ENCODE data around the gene MEGF11. TPM values are rescaled to one million over a fixed set of nuclear protein-coding genes. Genes with fewer than 3 reads are reported as not detected.

Gene MEGF11
- total RNA-seq, 4 donors from 2014 or later: 0.97 to 10.6 (median 4.0) TPM

DNA sequence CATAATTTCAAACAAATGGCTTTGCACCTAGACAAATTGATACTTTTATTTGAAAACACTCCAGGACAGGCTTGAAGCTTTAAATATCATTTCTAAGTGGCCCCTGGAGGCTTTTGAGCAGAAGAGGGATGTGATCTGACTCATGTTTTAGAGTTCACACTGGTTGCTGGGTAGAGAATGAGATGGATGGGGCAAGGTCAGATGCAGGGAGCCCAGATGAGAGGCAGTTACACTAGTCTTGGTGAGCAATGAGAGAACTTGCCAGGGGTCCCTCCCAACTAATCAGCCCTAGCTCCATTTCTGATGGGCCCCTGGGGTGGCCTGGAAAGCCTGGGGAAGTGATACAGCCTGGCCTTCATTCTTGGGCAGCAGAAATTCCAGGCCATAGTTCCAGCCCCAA, 190.4 kb downstream of the MEGF11 start:
- no peak overlapping the region for H3K4me3 ChIP-seq (ENCODE audit: low read depth, poor library complexity, severe bottlenecking)
- no peak for TF ChIP-seq CTCF (IDR thresholded peaks at IDR 0.05)
- no peak for TF ChIP-seq POLR2A (IDR thresholded peaks at IDR 0.05)
- intact Hi-C loops (cut with DNase I; ENCODE audit: low total_unique reads): no loop called here
- no peak for DNase-seq (ENCODE audit: low spot score in 2 of 2)

- no peak overlapping the region for H3K4me3 ChIP-seq (ENCODE audit: low read depth, poor library complexity, severe bottlenecking)
- TF ChIP-seq POLR2A (IDR thresholded peaks at IDR 0.05) (no peak), CTCF (IDR thresholded peaks at IDR 0.05) (no peak)
- intact Hi-C loops (cut with DNase I; ENCODE audit: low total_unique reads): loop anchor here (10.0 kb wide), 1 partner anchor 1048 kb away; no protein-coding TSS in a partner anchor
- 68% methylated on average over 7 of the region's 7 CpGs for WGBS, 2 donors
- no peak for DNase-seq (ENCODE audit: low spot score in 2 of 2)
Measured at GRCh38 chr15:66057089-66057488, 196.5 kb downstream of the MEGF11 start.

- 66 to 80% methylated on average over 3 of the region's 3 CpGs for WGBS, 2 donors
- no peak for TF ChIP-seq POLR2A (IDR thresholded peaks at IDR 0.05)
- TF ChIP-seq CTCF (IDR thresholded peaks at IDR 0.05): no peak
- intact Hi-C loops (cut with DNase I; ENCODE audit: low total_unique reads): loop anchor here (10.0 kb wide), 1 partner anchor 1051 kb away; no protein-coding TSS in a partner anchor
- H3K4me3 ChIP-seq (ENCODE audit: low read depth, poor library complexity, severe bottlenecking): no peak overlapping the region
- DNase-seq (ENCODE audit: low spot score in 2 of 2): no peak
Measured at GRCh38 chr15:66053991-66054390, 199.6 kb downstream of the MEGF11 start.

- 60 to 70% methylated on average over 7 of the region's 7 CpGs for WGBS, 2 donors
- DNase-seq (ENCODE audit: low spot score in 2 of 2): no peak
- TF ChIP-seq CTCF (IDR thresholded peaks at IDR 0.05): no peak
- no peak for TF ChIP-seq POLR2A (IDR thresholded peaks at IDR 0.05)
- intact Hi-C loops (cut with DNase I; ENCODE audit: low total_unique reads): loop anchor here (10.0 kb wide), 1 partner anchor 1053 kb away; no protein-coding TSS in a partner anchor
- no peak overlapping the region for H3K4me3 ChIP-seq (ENCODE audit: low read depth, poor library complexity, severe bottlenecking)
Measured at GRCh38 chr15:66051833-66052232, 201.7 kb downstream of the MEGF11 start.

DNA sequence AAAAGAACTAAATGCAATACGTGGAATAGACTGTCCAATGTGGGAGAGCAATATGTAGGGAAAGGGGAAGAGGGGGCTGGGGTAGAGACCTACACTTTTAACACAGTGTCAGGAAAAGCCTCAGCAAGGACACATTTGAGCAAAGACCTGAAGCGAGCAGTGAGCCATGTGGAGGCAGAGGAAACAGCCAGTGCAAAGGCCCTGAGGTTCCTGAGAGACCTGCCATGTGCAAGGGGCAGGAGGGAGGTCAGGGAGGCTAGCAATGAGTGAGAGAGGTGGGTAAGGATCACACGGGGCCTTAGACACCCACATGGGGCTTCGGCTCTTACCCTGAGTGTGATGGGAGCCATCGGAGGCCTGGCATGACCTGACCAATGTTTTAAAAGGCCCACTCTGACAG, 203.3 kb downstream of the MEGF11 start:
- H3K4me3 ChIP-seq (ENCODE audit: low read depth, poor library complexity, severe bottlenecking): no peak overlapping the region
- intact Hi-C loops (cut with DNase I; ENCODE audit: low total_unique reads): loop anchor here (10.0 kb wide), 1 partner anchor 1055 kb away; no protein-coding TSS in a partner anchor
- 88 to 91% methylated on average over 5 of the region's 5 CpGs for WGBS, 2 donors
- no peak for DNase-seq (ENCODE audit: low spot score in 2 of 2)
- no peak for TF ChIP-seq POLR2A (IDR thresholded peaks at IDR 0.05)
- TF ChIP-seq CTCF (IDR thresholded peaks at IDR 0.05): no peak

DNA sequence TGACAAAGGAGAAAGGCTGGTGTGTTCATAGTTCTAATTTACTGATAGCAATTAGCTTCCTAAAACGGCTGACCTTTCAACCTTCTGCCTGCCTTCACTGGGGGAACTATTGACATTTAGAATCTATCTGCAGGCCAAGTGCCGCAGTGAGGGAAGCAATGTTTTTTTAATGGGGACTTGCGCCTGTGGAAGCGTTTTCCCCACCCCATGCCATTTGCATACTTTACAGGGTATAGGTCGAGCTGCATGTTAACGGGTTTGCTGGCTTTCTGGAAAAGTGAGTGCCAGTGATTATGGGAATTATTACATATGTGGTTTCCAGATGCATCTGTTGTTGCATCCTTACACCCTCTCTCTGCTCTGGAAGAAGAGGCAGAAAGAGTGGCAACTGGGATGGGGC, 204.2 kb downstream of the MEGF11 start:
- WGBS, 2 donors: 63 to 67% methylated on average over 6 of the region's 6 CpGs
- DNase-seq (ENCODE audit: low spot score in 2 of 2): no peak
- no peak for TF ChIP-seq CTCF (IDR thresholded peaks at IDR 0.05)
- TF ChIP-seq POLR2A (IDR thresholded peaks at IDR 0.05): no peak
- no peak overlapping the region for H3K4me3 ChIP-seq (ENCODE audit: low read depth, poor library complexity, severe bottlenecking)
- intact Hi-C loops (cut with DNase I; ENCODE audit: low total_unique reads): no loop called here
